CD4-positive, alpha-beta T cell (primary cell): ENCODE measurements around the gene RIN3. TPM values are rescaled to one million over a fixed set of nuclear protein-coding genes. Genes with fewer than 3 reads are reported as not detected.
A peak's percentile ranks its signal among the peaks of the same experiment; 100 is the strongest.

ENCODE experiments used
- ATAC-seq: fragments of 200-7000 bp; cut with Tn5 transposase; one replicate; pipeline ENCODE4 v1.10.0; 2022; ENCODE audit warnings: mild to moderate bottlenecking; ENCODE audit not compliant: poor library complexity
- CTCF ChIA-PET: fragments of 350-600 bp; sonication (Branson Sonifier 250); formaldehyde crosslinking; loops from one replicate; lab custom pipeline; 2021; ENCODE audit warnings: antibody characterized with exemption, inconsistent platforms; lab: Charles Lee
- POLR2A ChIA-PET: fragments of 350-600 bp; sonication (Branson Sonifier 250); formaldehyde crosslinking; loops from one replicate; lab custom pipeline; 2021; ENCODE audit warnings: antibody characterized with exemption, inconsistent platforms; lab: Charles Lee
- DNase-seq, 14 experiments: peaks; one replicate each; pipeline ENCODE4 v3.0.0-alpha.2; 2013 to 2020; ENCODE audit warnings: mixed read lengths in 2 of 14
- H3K27ac ChIP-seq, 2 donors: one replicate each; pipeline versions ENCODE4 v1.5.1 to v1.7.0; 2013; ENCODE audit warnings: low read length in 2 of 2, low read depth in 1 of 2, mild to moderate bottlenecking in 1 of 2
- H3K27me3 ChIP-seq, 2 experiments: 1 replicate in 1 of 2; 2 replicates in 1 of 2; pipeline versions ENCODE4 v1.6.1 to v1.7.0; 2013; ENCODE audit warnings: low read length in 2 of 2, control low read depth in 1 of 2, mild to moderate bottlenecking in 1 of 2, moderate library complexity in 1 of 2; ENCODE audit not compliant: insufficient read depth in 2 of 2, control insufficient read depth in 1 of 2
- H3K36me3 ChIP-seq: one replicate; pipeline ENCODE4 v1.6.1; 2013; ENCODE audit warnings: low read length, control low read depth; ENCODE audit not compliant: insufficient read depth
- H3K4me1 ChIP-seq: one replicate; pipeline ENCODE4 v1.6.1; 2013; ENCODE audit warnings: low read length, control low read depth; ENCODE audit not compliant: insufficient read depth
- H3K4me3 ChIP-seq: one replicate; pipeline ENCODE4 v1.5.1; 2013; ENCODE audit warnings: mild to moderate bottlenecking, low read length, moderate library complexity
- H3K9me3 ChIP-seq, 2 experiments: 1 replicate in 1 of 2; 2 replicates in 1 of 2; pipeline versions ENCODE4 v1.6.1 to v1.7.0; 2013; ENCODE audit warnings: low read length in 2 of 2, mild to moderate bottlenecking in 2 of 2, control low read depth in 1 of 2, moderate library complexity in 1 of 2; ENCODE audit not compliant: control insufficient read depth in 1 of 2, insufficient read depth in 1 of 2
- H3K27ac Mint-ChIP-seq: one replicate; pipeline ENCODE4 v1.8.0; 2020; ENCODE audit warnings: mixed read lengths
- H3K27me3 Mint-ChIP-seq: one replicate; pipeline ENCODE4 v1.8.0; 2021; ENCODE audit warnings: mixed read lengths
- H3K36me3 Mint-ChIP-seq: one replicate; pipeline ENCODE4 v1.8.0; 2021; ENCODE audit warnings: low read depth, mixed read lengths
- H3K4me1 Mint-ChIP-seq: one replicate; pipeline ENCODE4 v1.8.0; 2021; ENCODE audit warnings: low read depth, mixed read lengths
- H3K4me3 Mint-ChIP-seq: one replicate; pipeline ENCODE4 v1.8.0; 2020; ENCODE audit warnings: mild to moderate bottlenecking, mixed read lengths
- H3K9me3 Mint-ChIP-seq: one replicate; pipeline ENCODE4 v1.8.0; 2020; ENCODE audit warnings: mixed read lengths
- intact Hi-C, 2 experiments: fragments of 100-400 bp; cut with DNase I in 1 of 2; cut with micrococcal nuclease in 1 of 2; formaldehyde crosslinking; loops; one replicate each; pipeline versions ENCODE4 v1.15.1 to v1.9.0; 2023 to 2025; cut with DNase I, micrococcal nuclease
- total RNA-seq, 174 experiments: library from RNA in 2 of 174; stranded (reverse) in 2 of 174; gene quantifications; one replicate each; pipeline ENCODE4 v1.2.3 and lab custom pipeline; 2021 to 2026
- TF ChIP-seq, protein P1 (sequence below): fragments of 200-600 bp; IDR thresholded peaks from one replicate; pipeline ENCODE4 v1.8.0; 2022; ENCODE audit warnings: antibody characterized with exemption, mild to moderate bottlenecking

Gene RIN3
- total RNA-seq, 2 experiments from 2014 or later = 67.9 to 72.2 TPM

DNA sequence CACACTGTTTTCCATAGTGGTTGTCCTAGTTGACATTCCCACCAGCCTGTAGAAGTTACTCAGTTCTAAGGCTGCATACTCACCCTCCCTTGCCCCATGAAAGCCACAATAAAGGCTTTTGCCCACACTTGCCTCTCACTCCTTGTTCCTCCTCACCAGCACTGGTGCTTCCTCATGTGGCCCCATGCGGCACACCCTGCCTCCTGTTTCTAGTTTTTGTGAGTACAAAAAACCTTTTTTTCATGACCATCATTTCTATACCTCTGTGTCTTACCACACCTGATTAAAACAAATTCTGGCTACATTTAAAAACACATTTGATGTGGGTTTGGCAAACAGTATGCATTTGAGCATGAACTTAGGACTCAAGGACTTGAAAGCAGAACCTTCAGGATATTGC lies 40.7 kb upstream of the RIN3 start:
- H3K36me3 Mint-ChIP-seq = no peaks in the 10 kb centered on the region
- Histone ChIP-seq H3K27me3 (no peaks in the 10 kb centered on the region), H3K4me3 (no peak overlapping the region), H3K36me3 (no peaks in the 10 kb centered on the region), H3K27ac (no peak overlapping the region), H3K9me3 (peaks cover 0 to 5% of the 10 kb centered on the region in 2 experiments), H3K4me1 (peaks cover 4% of the 10 kb centered on the region)
- H3K9me3 Mint-ChIP-seq = no peaks in the 10 kb centered on the region
- H3K27ac Mint-ChIP-seq = no peak overlapping the region
- intact Hi-C loops = no loop called here
- H3K27me3 Mint-ChIP-seq = no peaks in the 10 kb centered on the region
- TF ChIP-seq, protein P1, sequence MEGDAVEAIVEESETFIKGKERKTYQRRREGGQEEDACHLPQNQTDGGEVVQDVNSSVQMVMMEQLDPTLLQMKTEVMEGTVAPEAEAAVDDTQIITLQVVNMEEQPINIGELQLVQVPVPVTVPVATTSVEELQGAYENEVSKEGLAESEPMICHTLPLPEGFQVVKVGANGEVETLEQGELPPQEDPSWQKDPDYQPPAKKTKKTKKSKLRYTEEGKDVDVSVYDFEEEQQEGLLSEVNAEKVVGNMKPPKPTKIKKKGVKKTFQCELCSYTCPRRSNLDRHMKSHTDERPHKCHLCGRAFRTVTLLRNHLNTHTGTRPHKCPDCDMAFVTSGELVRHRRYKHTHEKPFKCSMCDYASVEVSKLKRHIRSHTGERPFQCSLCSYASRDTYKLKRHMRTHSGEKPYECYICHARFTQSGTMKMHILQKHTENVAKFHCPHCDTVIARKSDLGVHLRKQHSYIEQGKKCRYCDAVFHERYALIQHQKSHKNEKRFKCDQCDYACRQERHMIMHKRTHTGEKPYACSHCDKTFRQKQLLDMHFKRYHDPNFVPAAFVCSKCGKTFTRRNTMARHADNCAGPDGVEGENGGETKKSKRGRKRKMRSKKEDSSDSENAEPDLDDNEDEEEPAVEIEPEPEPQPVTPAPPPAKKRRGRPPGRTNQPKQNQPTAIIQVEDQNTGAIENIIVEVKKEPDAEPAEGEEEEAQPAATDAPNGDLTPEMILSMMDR = no peak
- POLR2A ChIA-PET = no interaction called here
- CTCF ChIA-PET = no interaction called here
- no peaks in the 10 kb centered on the region for H3K4me1 Mint-ChIP-seq
- ATAC-seq = no peak
- no peak overlapping the region for H3K4me3 Mint-ChIP-seq
- DNase-seq = peak in 1 of 14 experiments; percentile 33

DNA sequence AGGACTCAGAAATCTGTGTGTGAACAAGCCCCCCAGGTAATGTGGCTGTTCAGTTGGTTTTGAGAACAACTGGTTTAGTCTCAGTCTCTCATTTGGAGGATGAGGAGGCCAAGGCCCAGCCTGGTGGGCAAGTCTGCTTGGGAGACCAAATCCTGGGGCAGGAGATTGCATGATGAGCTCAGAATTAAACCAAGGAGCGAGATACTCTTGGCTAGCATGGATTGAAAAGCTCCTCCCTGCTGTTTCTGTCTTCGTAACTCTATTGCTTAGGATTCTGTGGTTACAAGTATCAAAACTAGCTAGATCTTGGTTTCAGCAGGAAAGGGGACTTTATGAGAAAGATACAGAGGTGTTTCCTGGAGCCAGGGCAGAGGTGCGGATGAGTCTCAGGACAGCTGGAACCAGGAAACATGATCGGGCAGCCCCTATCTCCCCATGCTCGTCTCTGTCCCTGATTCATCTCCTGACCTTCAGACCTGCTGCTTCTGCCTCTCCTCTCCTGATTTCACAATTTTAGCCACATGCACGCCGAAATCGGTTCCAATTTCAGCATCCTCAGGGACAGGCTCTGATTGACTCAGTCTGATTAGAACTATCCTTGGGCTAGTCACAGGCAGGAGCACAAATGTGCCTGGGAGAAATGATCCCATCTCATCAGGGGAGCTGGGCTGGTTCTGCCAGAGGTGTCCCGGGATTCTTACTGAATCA lies 40.2 kb upstream of the RIN3 start:
- POLR2A ChIA-PET = no interaction called here
- peak in 2 of 14 experiments; percentile 43 to 49 for DNase-seq

DNA sequence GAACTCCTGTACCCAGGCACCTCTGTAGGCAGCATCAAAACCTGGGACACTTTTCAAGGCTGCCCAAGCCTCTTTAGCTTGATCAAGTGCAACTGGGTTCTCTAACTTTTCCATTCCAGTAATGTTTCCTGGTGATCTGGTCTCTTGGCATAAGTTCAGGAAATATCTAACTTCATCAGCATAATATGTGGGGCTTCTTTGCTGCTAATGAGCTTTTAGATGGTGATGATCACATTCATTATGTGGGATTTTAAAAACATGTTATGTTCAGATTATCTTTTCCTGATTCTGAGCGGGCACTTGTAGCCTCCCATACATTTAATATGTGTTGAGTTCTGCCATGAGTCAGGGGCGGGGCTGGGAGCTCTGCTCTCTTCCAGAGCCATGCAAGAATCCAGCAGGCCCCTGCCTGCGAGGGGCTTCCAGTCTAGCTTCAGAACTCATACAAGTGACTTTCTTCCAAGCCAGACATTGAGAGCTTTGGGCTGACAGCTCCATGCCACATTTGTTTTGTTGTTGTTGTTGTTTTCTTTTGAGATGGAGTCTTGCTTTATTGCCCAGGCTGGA lies 39.5 kb upstream of the RIN3 start:
- POLR2A ChIA-PET = no interaction called here
- intact Hi-C loops = no loop called here
- Mint-ChIP-seq H3K4me1 (no peaks in the 10 kb centered on the region), H3K36me3 (no peaks in the 10 kb centered on the region), H3K9me3 (peaks cover under 1% of the 10 kb centered on the region), H3K27me3 (no peaks in the 10 kb centered on the region), H3K4me3 (no peak overlapping the region), H3K27ac (no peak overlapping the region)
- ATAC-seq = no peak
- peaks cover 4% of the 10 kb centered on the region for H3K4me1 ChIP-seq
- TF ChIP-seq, protein P1 = no peak
- no peaks in the 10 kb centered on the region for H3K27me3 ChIP-seq
- H3K36me3 ChIP-seq = no peaks in the 10 kb centered on the region
- H3K27ac ChIP-seq = no peak overlapping the region
- DNase-seq = no peak
- peaks cover 0 to 4% of the 10 kb centered on the region in 2 experiments for H3K9me3 ChIP-seq
- CTCF ChIA-PET = no interaction called here
- H3K4me3 ChIP-seq = no peak overlapping the region

More for the DNA sequence above, 40.2 kb upstream of the RIN3 start:
- peaks cover 0 to 5% of the 10 kb centered on the region in 2 experiments for H3K9me3 ChIP-seq
- no peak overlapping the region for H3K27ac ChIP-seq
- CTCF ChIA-PET = no interaction called here
- TF ChIP-seq, protein P1 = no peak
- no peaks in the 10 kb centered on the region for H3K36me3 Mint-ChIP-seq
- H3K27me3 Mint-ChIP-seq = no peaks in the 10 kb centered on the region
- H3K4me1 Mint-ChIP-seq = no peaks in the 10 kb centered on the region
- ATAC-seq = no peak
- H3K27me3 ChIP-seq = no peaks in the 10 kb centered on the region
- peaks cover 4% of the 10 kb centered on the region for H3K4me1 ChIP-seq
- H3K9me3 Mint-ChIP-seq = no peaks in the 10 kb centered on the region
- no peaks in the 10 kb centered on the region for H3K36me3 ChIP-seq
- no peak overlapping the region for H3K27ac Mint-ChIP-seq
- H3K4me3 Mint-ChIP-seq = no peak overlapping the region
- no peak overlapping the region for H3K4me3 ChIP-seq
- intact Hi-C loops = no loop called here
